Sigmoid colon (tissue), 4 donors: ENCODE data around the gene P2RY14.

Experiments
- CTCF ChIP-seq, 4 experiments: fragments of 450-650 bp in 3 of 4; fragments of 200-600 bp in 1 of 4; IDR thresholded peaks; one replicate each; pipeline ENCODE4 v1.5.1; 2016 to 2019; ENCODE audit warnings: antibody characterized with exemption in 4 of 4, mild to moderate bottlenecking in 3 of 4, moderate library complexity in 2 of 4
- POLR2A ChIP-seq, 2 donors: fragments of 450-650 bp; IDR thresholded peaks; one replicate each; pipeline ENCODE4 v1.6.1; 2016; ENCODE audit warnings: antibody characterized with exemption in 2 of 2, mild to moderate bottlenecking in 2 of 2, moderate library complexity in 2 of 2
- POLR2AphosphoS5 ChIP-seq, 4 donors: sonication (generic); formaldehyde crosslinking; IDR thresholded peaks; one replicate each; pipeline ENCODE4 v1.6.1; 2017; ENCODE audit warnings: antibody characterized with exemption in 4 of 4

- TF ChIP-seq CTCF (IDR thresholded peaks at IDR 0.05) (no peak), POLR2A (IDR thresholded peaks at IDR 0.05) (no peak), POLR2AphosphoS5 (IDR thresholded peaks at IDR 0.05) (no peak)
Observed at GRCh38 chr3:151321526-151321925, 43.2 kb upstream of the P2RY14 start.
